Measurements from ENCODE around the gene PGC. TPM values are rescaled to one million over a fixed set of nuclear protein-coding genes. Genes with fewer than 3 reads are reported as not detected.

PGC gene
- polyA plus RNA-seq, 3 donors: not detected

- Histone ChIP-seq H3K79me2 (ENCODE audit: insufficient read depth, low read length) (peaks cover 23% of the 10 kb centered on the region), H2AFZ (ENCODE audit: insufficient read depth, low read depth, low read length, poor library complexity, severe bottlenecking) (no peak overlapping the region), H3K27me3 (ENCODE audit: control insufficient read depth in 2 of 2, insufficient read depth in 2 of 2, low read length in 2 of 2) (peaks cover 0 to 3% of the 10 kb centered on the region in 2 donors), H3K4me1 (ENCODE audit: control insufficient read depth in 1 of 2, insufficient read depth in 2 of 2, low read length in 2 of 2) (peaks cover 41 to 76% of the 10 kb centered on the region in 2 donors), H3K9me3 (replicated peaks in 1 of 2; ENCODE audit: control insufficient read depth in 1 of 2, insufficient read depth in 1 of 2, low read length in 2 of 2) (no peaks in the 10 kb centered on the region), H3K4me2 (replicated peaks; ENCODE audit: extremely low read depth, low read length, poor library complexity, severe bottlenecking) (peak overlapping the region; percentile 95), H3K27ac (ENCODE audit: low read depth in 1 of 2, low read length in 2 of 2) (no peak overlapping the region), H3K36me3 (replicated peaks in 1 of 2; ENCODE audit: control insufficient read depth in 1 of 2, insufficient read depth in 2 of 2, low read length in 2 of 2) (peaks cover 12 to 14% of the 10 kb centered on the region in 2 donors), H3K9ac (ENCODE audit: insufficient read depth, low read length, poor library complexity, severe bottlenecking) (no peak overlapping the region), H3K4me3 (replicated peaks in 1 of 3; ENCODE audit: low read depth in 2 of 3, low read length in 3 of 3) (peak overlapping the region in 1 of 3 experiments; percentile 99), H4K20me1 (ENCODE audit: insufficient read depth, low read length) (peaks cover 18% of the 10 kb centered on the region)
- no peak for TF ChIP-seq CTCF (IDR thresholded peaks at IDR 0.05)
- H3K9me3 Mint-ChIP-seq: no peaks in the 10 kb centered on the region
- H3K27me3 Mint-ChIP-seq (ENCODE audit: low read depth in 3 of 3): peaks cover 3 to 13% (median 8%) of the 10 kb centered on the region in 3 donors
- DNase-seq: no peak
- 98% methylated on average over 6 of the region's 11 CpGs for WGBS (ENCODE audit: insufficient coverage)
- H3K4me3 Mint-ChIP-seq: peak overlapping the region; percentile 31 to 41
- peaks cover 46% of the 10 kb centered on the region for H3K4me1 Mint-ChIP-seq
- peak overlapping the region in 4 of 7 donors; percentile 42 to 84 (median 77) for H3K27ac Mint-ChIP-seq
- peaks cover 14 to 15% of the 10 kb centered on the region in 2 donors for H3K36me3 Mint-ChIP-seq
- intact Hi-C loops (cut with micrococcal nuclease): loop anchor here (5.0 to 10.0 kb wide), 5 partner anchors 110 to 430 kb away; partner anchors contain the start of genes USP49 (in 2 of the 2), BYSL (in 1 of the 2), MED20 (in 1 of the 2) and MRPS10 (in 1 of the 2)
Observed at GRCh38 chr6:41785254-41785653, 38.1 kb upstream of the PGC start.

GRCh38 chr6:41784581-41785171 is 37.5 kb upstream of the PGC start:
- Histone ChIP-seq H3K4me2 (replicated peaks; ENCODE audit: extremely low read depth, low read length, poor library complexity, severe bottlenecking) (peak overlapping the region; percentile 95), H3K27ac (ENCODE audit: low read depth in 1 of 2, low read length in 2 of 2) (peak overlapping the region; percentile 26 to 58), H3K9me3 (replicated peaks in 1 of 2; ENCODE audit: control insufficient read depth in 1 of 2, insufficient read depth in 1 of 2, low read length in 2 of 2) (no peaks in the 10 kb centered on the region), H2AFZ (ENCODE audit: insufficient read depth, low read depth, low read length, poor library complexity, severe bottlenecking) (no peak overlapping the region), H3K79me2 (ENCODE audit: insufficient read depth, low read length) (peaks cover 20% of the 10 kb centered on the region), H3K36me3 (replicated peaks in 1 of 2; ENCODE audit: control insufficient read depth in 1 of 2, insufficient read depth in 2 of 2, low read length in 2 of 2) (peaks cover 7 to 8% of the 10 kb centered on the region in 2 donors), H3K27me3 (ENCODE audit: control insufficient read depth in 2 of 2, insufficient read depth in 2 of 2, low read length in 2 of 2) (peaks cover 0 to 3% of the 10 kb centered on the region in 2 donors), H3K4me1 (ENCODE audit: control insufficient read depth in 1 of 2, insufficient read depth in 2 of 2, low read length in 2 of 2) (peaks cover 41 to 78% of the 10 kb centered on the region in 2 donors), H3K4me3 (replicated peaks in 1 of 3; ENCODE audit: low read depth in 2 of 3, low read length in 3 of 3) (peak overlapping the region in 1 of 3 experiments; percentile 99), H4K20me1 (ENCODE audit: insufficient read depth, low read length) (peaks cover 18% of the 10 kb centered on the region), H3K9ac (ENCODE audit: insufficient read depth, low read length, poor library complexity, severe bottlenecking) (no peak overlapping the region)
- intact Hi-C loops (cut with micrococcal nuclease): loop anchor here (5.0 to 10.0 kb wide), 7 partner anchors 47 to 430 kb away; partner anchors contain the start of genes USP49 (in 2 of the 2), BYSL (in 1 of the 2), MED20 (in 1 of the 2) and MRPS10 (in 1 of the 2)
- 100% methylated on average over 1 of the region's 5 CpGs for WGBS (ENCODE audit: insufficient coverage)
- Mint-ChIP-seq H3K36me3 (peaks cover 8 to 9% of the 10 kb centered on the region in 2 donors), H3K27ac (peak overlapping the region; percentile 76 to 88 (median 82)), H3K4me1 (peaks cover 47% of the 10 kb centered on the region), H3K4me3 (peak overlapping the region; percentile 36 to 42), H3K9me3 (no peaks in the 10 kb centered on the region), H3K27me3 (ENCODE audit: low read depth in 3 of 3) (peaks cover 3 to 13% (median 8%) of the 10 kb centered on the region in 3 donors)
- DNase-seq: peak; percentile 63 to 84 (median 82)
- TF ChIP-seq CTCF (IDR thresholded peaks at IDR 0.05): no peak

Data from CD14-positive monocyte (primary cell).